ENCODE measurements around the gene SIGLEC9. TPM values are rescaled to one million over a fixed set of nuclear protein-coding genes. Genes with fewer than 3 reads are reported as not detected.

Gene SIGLEC9
- total and polyA plus RNA-seq, 4 donors, result 1.1 to 11.5 (median 8.3) TPM

DNA sequence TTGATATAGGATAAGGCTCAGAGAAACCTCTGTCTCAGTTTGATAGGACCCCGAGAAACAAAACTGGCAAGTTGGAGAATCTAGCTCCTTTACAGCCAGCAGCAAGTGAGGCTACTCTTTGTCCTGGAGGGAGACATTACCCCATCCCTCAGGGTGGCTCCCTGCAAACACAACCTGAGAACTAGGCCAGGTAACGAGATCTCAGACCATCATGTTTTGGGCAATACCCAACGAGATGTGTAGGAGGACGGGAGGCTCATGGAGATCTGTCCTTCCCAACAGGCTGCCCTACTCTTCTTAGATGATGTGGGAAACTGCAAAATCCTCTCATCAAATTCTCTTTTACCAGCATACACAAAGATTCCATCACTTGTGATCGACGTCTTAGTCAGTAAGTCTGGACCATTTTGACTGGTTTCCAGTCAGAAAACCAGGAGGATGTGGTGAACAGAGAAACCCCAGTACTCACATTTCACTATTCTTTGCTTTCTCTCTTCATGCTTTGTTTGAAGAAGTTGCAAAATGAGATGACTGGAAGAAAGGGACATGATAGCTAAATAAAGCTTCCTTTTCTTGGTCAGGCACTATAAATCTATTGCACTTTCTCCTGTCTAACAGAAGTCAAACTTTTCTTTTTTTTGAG, 10.5 kb upstream of the SIGLEC9 start:
- intact Hi-C loops (cut with DNase I), result loop anchor here in 1 of 2 donors (10.0 kb wide), 1 partner anchor 309 kb away; no protein-coding TSS in a partner anchor
- WGBS, 2 donors, result 74 to 78% methylated on average over 6 of the region's 6 CpGs
- no peak overlapping the region for H3K4me3 ChIP-seq (ENCODE audit: low read length in 2 of 2)
- no peaks in the 10 kb centered on the region for H3K36me3 ChIP-seq (ENCODE audit: control insufficient read depth in 1 of 2, insufficient read depth in 2 of 2, low read length in 1 of 2)
- H3K27ac ChIP-seq (ENCODE audit: low read depth in 1 of 2, low read length in 2 of 2), result no peak overlapping the region
- no peak for DNase-seq
- H3K4me1 ChIP-seq (ENCODE audit: control insufficient read depth in 1 of 2, insufficient read depth in 2 of 2, low read length in 2 of 2), result no peaks in the 10 kb centered on the region
- no peak for ATAC-seq (ENCODE audit: low FRiP score)
- H3K9me3 ChIP-seq (ENCODE audit: control insufficient read depth, low read length), result peaks cover 1% of the 10 kb centered on the region
- peaks cover 0 to 6% of the 10 kb centered on the region in 2 donors for H3K27me3 ChIP-seq (ENCODE audit: control insufficient read depth in 1 of 2, insufficient read depth in 2 of 2, low read length in 1 of 2)

DNA sequence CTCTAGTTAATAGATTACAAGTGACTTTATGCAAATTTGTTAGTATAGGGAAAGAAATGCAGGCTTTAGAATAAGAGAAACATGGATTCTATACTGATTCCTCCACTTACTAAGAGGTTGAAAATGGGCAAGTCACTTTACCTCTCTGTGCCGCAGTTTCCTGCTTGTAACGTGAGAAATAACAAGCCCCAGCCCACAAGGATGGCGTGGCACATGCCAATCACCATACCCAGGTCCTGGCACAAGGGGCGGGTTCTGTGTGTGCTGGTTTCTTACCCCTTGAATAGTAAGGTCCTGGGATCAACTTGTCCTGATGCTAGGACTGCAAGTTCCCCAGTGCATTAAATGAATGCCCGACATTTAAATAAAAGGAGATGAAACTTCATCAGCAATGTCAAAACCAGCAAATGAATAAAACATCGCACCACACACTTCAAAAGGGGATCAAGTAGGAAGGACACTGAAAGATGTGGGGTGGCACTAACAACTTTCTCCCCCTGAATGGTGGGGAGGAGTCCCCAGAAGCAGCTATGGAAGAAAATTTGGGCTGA, 7.9 kb upstream of the SIGLEC9 start:
- H3K36me3 ChIP-seq (ENCODE audit: control insufficient read depth in 1 of 2, insufficient read depth in 2 of 2, low read length in 1 of 2), result no peaks in the 10 kb centered on the region
- intact Hi-C loops (cut with DNase I), result loop anchor here in 1 of 2 donors (10.0 kb wide), 1 partner anchor 312 kb away; no protein-coding TSS in a partner anchor
- ATAC-seq (ENCODE audit: low FRiP score) (no peak), DNase-seq (peak in 1 of 2 donors; percentile 22)
- no peaks in the 10 kb centered on the region for H3K4me1 ChIP-seq (ENCODE audit: control insufficient read depth in 1 of 2, insufficient read depth in 2 of 2, low read length in 2 of 2)
- no peak overlapping the region for H3K27ac ChIP-seq (ENCODE audit: low read depth in 1 of 2, low read length in 2 of 2)
- WGBS, 2 donors, result 74 to 75% methylated on average over 6 of the region's 6 CpGs
- peaks cover 0 to 6% of the 10 kb centered on the region in 2 donors for H3K27me3 ChIP-seq (ENCODE audit: control insufficient read depth in 1 of 2, insufficient read depth in 2 of 2, low read length in 1 of 2)
- H3K9me3 ChIP-seq (ENCODE audit: control insufficient read depth, low read length), result peaks cover 1% of the 10 kb centered on the region
- no peak overlapping the region for H3K4me3 ChIP-seq (ENCODE audit: low read length in 2 of 2)

DNA sequence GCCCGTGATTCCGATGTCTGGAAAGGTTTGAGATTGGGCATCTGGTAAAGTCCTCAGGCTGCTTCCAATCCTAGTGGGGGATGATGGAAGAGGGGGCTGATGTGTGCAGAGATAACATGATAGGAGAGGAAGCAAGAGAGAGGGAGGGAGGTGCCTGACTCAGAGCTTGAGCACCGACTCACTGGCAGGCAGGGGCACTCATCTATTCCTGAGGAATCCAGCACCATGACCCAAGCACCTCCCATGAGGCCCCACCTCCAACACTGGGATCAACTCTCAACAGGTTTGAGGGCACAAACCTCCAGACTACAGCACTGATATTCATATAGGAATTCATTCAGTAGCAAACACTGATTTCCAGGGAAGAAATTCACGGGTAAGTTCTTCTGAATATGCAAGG, 5.6 kb upstream of the SIGLEC9 start:
- intact Hi-C loops (cut with DNase I), result loop anchor here in 1 of 2 donors (10.0 kb wide), 1 partner anchor 314 kb away; no protein-coding TSS in a partner anchor
- H3K36me3 ChIP-seq (ENCODE audit: control insufficient read depth in 1 of 2, insufficient read depth in 2 of 2, low read length in 1 of 2), result no peaks in the 10 kb centered on the region
- H3K27ac ChIP-seq (ENCODE audit: low read depth in 1 of 2, low read length in 2 of 2), result no peak overlapping the region
- H3K4me1 ChIP-seq (ENCODE audit: control insufficient read depth in 1 of 2, insufficient read depth in 2 of 2, low read length in 2 of 2), result no peaks in the 10 kb centered on the region
- 52 to 53% methylated on average over 4 of the region's 4 CpGs for WGBS, 2 donors
- H3K9me3 ChIP-seq (ENCODE audit: control insufficient read depth, low read length), result no peaks in the 10 kb centered on the region
- no peak overlapping the region for H3K4me3 ChIP-seq (ENCODE audit: low read length in 2 of 2)
- H3K27me3 ChIP-seq (ENCODE audit: control insufficient read depth in 1 of 2, insufficient read depth in 2 of 2, low read length in 1 of 2), result peaks cover 0 to 4% of the 10 kb centered on the region in 2 donors
- no peak for ATAC-seq (ENCODE audit: low FRiP score)
- peak in 1 of 2 donors; percentile 18 for DNase-seq

DNA sequence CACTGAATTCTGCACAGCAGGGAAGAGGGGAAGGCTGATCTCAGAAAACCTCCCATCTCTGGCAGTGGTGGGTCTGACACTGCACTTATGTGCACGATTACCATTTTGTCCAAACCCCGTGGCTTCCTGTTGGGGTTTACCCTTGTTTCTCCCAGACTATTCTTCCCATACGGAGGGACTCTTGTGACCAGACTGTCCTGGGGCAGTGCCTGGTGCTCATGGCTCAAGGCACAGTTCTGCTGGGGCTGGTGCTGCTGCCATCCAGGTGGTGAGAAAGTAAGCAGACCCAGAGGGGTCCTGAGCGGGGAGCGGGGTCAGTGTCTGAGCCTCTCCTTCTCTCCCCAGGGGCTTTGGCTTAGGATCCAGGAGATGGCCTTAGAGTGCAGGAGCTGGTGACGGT, 5.1 kb upstream of the SIGLEC9 start:
- 71 to 72% methylated on average over 6 of the region's 6 CpGs for WGBS, 2 donors
- peak in 1 of 2 donors; percentile 48 for DNase-seq
- Histone ChIP-seq H3K9me3 (ENCODE audit: control insufficient read depth, low read length) (no peaks in the 10 kb centered on the region), H3K4me1 (ENCODE audit: control insufficient read depth in 1 of 2, insufficient read depth in 2 of 2, low read length in 2 of 2) (no peaks in the 10 kb centered on the region), H3K4me3 (ENCODE audit: low read length in 2 of 2) (no peak overlapping the region), H3K27me3 (ENCODE audit: control insufficient read depth in 1 of 2, insufficient read depth in 2 of 2, low read length in 1 of 2) (peaks cover 0 to 4% of the 10 kb centered on the region in 2 donors), H3K27ac (ENCODE audit: low read depth in 1 of 2, low read length in 2 of 2) (no peak overlapping the region), H3K36me3 (ENCODE audit: control insufficient read depth in 1 of 2, insufficient read depth in 2 of 2, low read length in 1 of 2) (no peaks in the 10 kb centered on the region)
- intact Hi-C loops (cut with DNase I), result loop anchor here in 1 of 2 donors (10.0 kb wide), 1 partner anchor 315 kb away; no protein-coding TSS in a partner anchor
- ATAC-seq (ENCODE audit: low FRiP score), result no peak

DNA sequence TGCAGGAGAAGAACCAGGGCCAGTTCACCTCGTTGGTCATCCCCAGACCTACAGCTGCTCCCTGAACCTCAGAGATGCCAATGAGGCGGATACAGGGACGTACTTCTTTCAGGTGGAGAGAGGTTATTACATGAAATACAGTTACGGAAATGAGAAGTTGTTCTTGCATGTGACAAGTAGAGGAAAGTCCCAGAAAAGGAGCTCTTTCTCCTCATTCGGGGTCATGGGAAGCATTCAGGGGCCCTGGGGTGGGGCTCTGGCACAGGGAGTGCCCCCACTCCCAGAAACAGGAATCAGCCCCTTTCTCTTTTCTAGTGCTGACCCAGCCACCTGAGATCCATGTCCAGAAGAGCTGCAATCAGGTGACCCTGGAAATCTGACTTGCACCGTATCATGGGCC, 4.5 kb upstream of the SIGLEC9 start:
- Histone ChIP-seq H3K4me3 (ENCODE audit: low read length in 2 of 2) (no peak overlapping the region), H3K4me1 (ENCODE audit: control insufficient read depth in 1 of 2, insufficient read depth in 2 of 2, low read length in 2 of 2) (no peaks in the 10 kb centered on the region), H3K9me3 (ENCODE audit: control insufficient read depth, low read length) (no peaks in the 10 kb centered on the region), H3K27ac (ENCODE audit: low read depth in 1 of 2, low read length in 2 of 2) (no peak overlapping the region), H3K27me3 (ENCODE audit: control insufficient read depth in 1 of 2, insufficient read depth in 2 of 2, low read length in 1 of 2) (peaks cover 0 to 4% of the 10 kb centered on the region in 2 donors), H3K36me3 (ENCODE audit: control insufficient read depth in 1 of 2, insufficient read depth in 2 of 2, low read length in 1 of 2) (no peaks in the 10 kb centered on the region)
- peak in 1 of 2 donors; percentile 16 for DNase-seq
- WGBS, 2 donors, result 79 to 83% methylated on average over 6 of the region's 6 CpGs
- intact Hi-C loops (cut with DNase I), result no loop called here
- ATAC-seq (ENCODE audit: low FRiP score), result no peak

DNA sequence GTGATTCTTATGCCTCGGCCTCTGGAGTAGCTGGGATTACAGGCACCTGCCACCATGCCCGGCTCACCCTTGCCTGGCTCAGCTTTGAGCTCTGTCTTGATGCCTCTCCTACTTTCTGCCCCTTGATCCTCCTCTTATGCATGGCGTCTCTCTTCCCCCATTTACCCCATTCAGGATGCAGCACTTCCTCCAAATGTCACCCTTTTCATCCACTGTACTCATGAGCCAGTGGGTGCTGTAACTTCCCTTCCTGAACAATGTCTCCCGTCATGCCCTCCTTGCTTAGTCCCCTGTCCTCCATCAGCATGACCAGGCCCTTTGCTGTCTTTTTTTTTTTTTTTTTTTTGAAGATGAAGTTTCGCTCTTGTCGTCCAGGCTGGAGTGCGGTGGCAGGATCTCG, 3.4 kb upstream of the SIGLEC9 start:
- H3K36me3 ChIP-seq (ENCODE audit: control insufficient read depth in 1 of 2, insufficient read depth in 2 of 2, low read length in 1 of 2), result no peaks in the 10 kb centered on the region
- ATAC-seq (ENCODE audit: low FRiP score) (no peak), DNase-seq (peak in 1 of 2 donors; percentile 50)
- H3K4me1 ChIP-seq (ENCODE audit: control insufficient read depth in 1 of 2, insufficient read depth in 2 of 2, low read length in 2 of 2), result no peaks in the 10 kb centered on the region
- 87 to 93% methylated on average over 8 of the region's 8 CpGs for WGBS, 2 donors
- H3K9me3 ChIP-seq (ENCODE audit: control insufficient read depth, low read length), result no peaks in the 10 kb centered on the region
- no peak overlapping the region for H3K27ac ChIP-seq (ENCODE audit: low read depth in 1 of 2, low read length in 2 of 2)
- no peak overlapping the region for H3K4me3 ChIP-seq (ENCODE audit: low read length in 2 of 2)
- intact Hi-C loops (cut with DNase I), result no loop called here
- H3K27me3 ChIP-seq (ENCODE audit: control insufficient read depth in 1 of 2, insufficient read depth in 2 of 2, low read length in 1 of 2), result no peaks in the 10 kb centered on the region

DNA sequence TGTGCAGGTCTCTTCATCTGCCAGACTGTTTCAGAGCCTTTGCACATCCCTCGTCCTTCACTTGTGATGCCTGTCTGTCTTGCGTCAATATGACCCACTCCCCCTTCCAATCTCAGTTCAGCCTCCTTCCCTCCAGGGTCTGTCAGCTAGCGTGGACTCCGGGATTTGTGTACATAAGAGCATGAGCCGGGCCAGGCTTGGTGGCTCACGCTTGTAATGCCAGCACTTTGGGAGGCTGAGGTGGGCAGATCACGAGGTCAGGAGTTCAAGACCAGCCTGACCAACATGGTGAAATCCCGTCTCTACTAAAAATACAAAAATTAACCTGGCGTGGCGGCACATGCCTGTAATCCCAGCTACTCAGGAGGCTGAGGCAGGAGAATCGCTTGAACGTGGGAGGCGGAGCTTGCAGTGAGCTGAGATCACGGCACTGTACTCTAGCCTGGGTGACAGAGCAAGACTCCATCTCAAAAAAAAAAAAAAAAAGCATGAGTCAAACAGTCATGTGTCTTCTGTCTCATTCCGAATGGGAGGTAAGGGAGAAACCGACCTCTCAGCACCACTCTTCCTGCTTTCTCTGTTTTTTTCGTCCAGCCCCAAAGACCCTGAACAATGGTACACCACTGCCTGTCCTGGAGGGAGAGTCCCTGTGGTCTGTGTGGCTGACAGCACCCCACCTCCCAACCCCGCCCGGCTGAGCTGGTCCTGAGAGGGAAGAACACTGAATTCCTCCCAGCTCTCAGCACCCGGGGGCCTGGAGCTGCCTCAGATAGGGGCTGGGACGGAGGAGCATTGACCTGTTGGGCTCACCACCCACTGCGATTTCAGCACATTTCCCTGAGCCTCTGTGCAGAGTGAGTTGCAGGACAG, 2.4 kb upstream of the SIGLEC9 start:
- H3K36me3 ChIP-seq (ENCODE audit: control insufficient read depth in 1 of 2, insufficient read depth in 2 of 2, low read length in 1 of 2), result no peaks in the 10 kb centered on the region
- H3K4me1 ChIP-seq (ENCODE audit: control insufficient read depth in 1 of 2, insufficient read depth in 2 of 2, low read length in 2 of 2), result no peaks in the 10 kb centered on the region
- DNase-seq (peak in 1 of 2 donors; percentile 62), ATAC-seq (ENCODE audit: low FRiP score) (no peak)
- intact Hi-C loops (cut with DNase I), result no loop called here
- H3K4me3 ChIP-seq (ENCODE audit: low read length in 2 of 2), result no peak overlapping the region
- H3K27me3 ChIP-seq (ENCODE audit: control insufficient read depth in 1 of 2, insufficient read depth in 2 of 2, low read length in 1 of 2), result no peaks in the 10 kb centered on the region
- H3K9me3 ChIP-seq (ENCODE audit: control insufficient read depth, low read length), result no peaks in the 10 kb centered on the region
- 68% methylated on average over 22 of the region's 22 CpGs for WGBS, 2 donors
- no peak overlapping the region for H3K27ac ChIP-seq (ENCODE audit: low read depth in 1 of 2, low read length in 2 of 2)

DNA sequence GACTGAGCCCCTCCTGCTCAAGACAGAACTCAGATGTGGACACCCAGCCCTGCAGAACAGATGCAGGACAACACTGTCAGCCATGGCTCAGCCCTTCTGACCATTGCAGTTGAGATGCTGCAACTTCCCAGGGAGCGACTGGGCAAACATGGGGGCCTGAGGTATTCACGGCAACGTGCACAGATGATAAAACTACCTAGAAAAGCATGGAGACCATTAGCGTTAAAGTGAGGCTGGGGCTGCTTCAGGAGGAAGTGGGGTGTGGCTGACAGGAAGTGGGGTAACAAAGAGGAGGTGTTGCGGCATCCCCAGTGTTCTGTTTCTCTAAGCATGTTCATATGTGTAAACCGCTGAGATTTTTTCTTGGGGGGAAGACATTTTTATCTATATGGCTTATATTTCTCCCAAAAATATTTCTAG, 1.3 kb upstream of the SIGLEC9 start:
- WGBS, 2 donors, result 71 to 73% methylated on average over 6 of the region's 6 CpGs
- Histone ChIP-seq H3K36me3 (ENCODE audit: control insufficient read depth in 1 of 2, insufficient read depth in 2 of 2, low read length in 1 of 2) (no peaks in the 10 kb centered on the region), H3K9me3 (ENCODE audit: control insufficient read depth, low read length) (no peaks in the 10 kb centered on the region), H3K27me3 (ENCODE audit: control insufficient read depth in 1 of 2, insufficient read depth in 2 of 2, low read length in 1 of 2) (no peaks in the 10 kb centered on the region), H3K4me1 (ENCODE audit: control insufficient read depth in 1 of 2, insufficient read depth in 2 of 2, low read length in 2 of 2) (no peaks in the 10 kb centered on the region), H3K4me3 (ENCODE audit: low read length in 2 of 2) (no peak overlapping the region), H3K27ac (ENCODE audit: low read depth in 1 of 2, low read length in 2 of 2) (no peak overlapping the region)
- intact Hi-C loops (cut with DNase I), result no loop called here
- no peak for ATAC-seq (ENCODE audit: low FRiP score)
- DNase-seq, result peak in 1 of 2 donors; percentile 61
